ENCODE results near the gene ZNF557.

DNA sequence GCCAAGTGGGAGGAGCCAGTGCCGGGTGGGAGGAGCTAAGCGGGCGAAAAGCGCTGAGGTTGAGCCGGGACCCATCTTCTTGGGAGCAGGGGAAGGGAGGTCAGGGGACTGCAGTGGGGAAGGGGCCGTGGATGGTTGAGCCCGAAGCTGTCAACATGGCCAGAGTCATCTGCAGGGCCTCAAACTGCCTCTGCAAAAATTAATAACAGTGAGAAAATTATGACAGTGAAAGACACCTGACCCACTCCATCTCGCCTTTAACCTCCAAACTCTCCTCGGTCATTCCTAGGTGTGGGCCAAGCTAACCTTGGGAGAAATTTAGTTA lies 30.1 kb downstream of the ZNF557 start:
- TF ChIP-seq EZH2phosphoT487 (IDR thresholded peaks at IDR 0.05; ENCODE audit: borderline replicate concordance) (no peak), CTCF (conservative IDR thresholded peaks at IDR 0.05; ENCODE audit: low read length) (no peak)

All from Loucy (cell line).